NCI-H524 (cell line): Measurements from ENCODE around the gene ICE2.

Experiments
- DNase-seq, 2 experiments: peaks; one replicate each; lab custom pipeline; 2025; lab: John Stamatoyannopoulos, UW

Gene ICE2

DNA sequence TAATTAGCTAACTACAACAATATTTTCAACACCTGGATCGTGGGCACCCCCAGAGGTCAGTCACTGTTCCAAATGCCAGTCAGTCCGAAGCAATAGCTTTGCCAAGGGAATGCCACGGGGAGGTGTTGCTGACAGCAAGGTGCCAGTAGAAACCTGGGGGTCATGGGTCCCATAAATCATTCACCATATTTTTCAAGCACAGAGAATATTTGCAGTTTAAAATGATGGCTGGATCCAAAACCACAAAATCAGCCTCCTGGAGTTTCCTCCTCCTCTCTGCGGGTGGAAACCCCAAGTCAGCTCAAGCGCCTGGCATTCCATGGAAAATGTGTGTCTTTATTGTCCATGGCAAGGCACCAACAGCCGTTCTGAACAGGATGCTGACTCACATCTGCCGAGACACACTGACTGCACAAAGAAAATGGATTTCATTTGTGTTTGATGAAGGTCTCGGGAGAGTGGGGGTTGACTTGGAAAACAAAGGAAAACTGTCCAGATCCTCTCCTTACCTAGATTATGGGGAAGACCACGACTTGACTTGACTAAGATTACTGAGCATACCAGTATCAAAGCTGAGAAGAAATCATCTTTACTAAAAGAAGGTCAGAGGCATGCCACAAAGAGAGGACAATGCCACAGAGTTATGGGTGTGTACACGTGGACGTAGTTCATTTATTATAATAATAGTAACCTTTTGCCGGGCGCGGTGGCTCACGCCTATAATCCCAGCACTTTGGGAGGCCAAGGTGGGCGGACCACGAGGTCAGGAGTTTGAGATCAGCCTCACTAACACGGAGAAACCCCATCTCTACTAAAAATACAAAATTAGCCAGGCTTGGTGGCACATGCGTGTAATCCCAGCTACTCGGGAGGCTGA, 107.5 kb downstream of the ICE2 start:
- DNase-seq = no peak

- DNase-seq = no peak
These were observed 108.1 kb downstream of the ICE2 start for GRCh38 chr15:60370869-60371136.

GRCh38 chr15:60370105-60370868, 108.7 kb downstream of the ICE2 start:
- no peak for DNase-seq

- DNase-seq = peak; percentile 32 to 76
These were observed 109.2 kb downstream of the ICE2 start for GRCh38 chr15:60369696-60370095.
